HepG2 (cell line): ENCODE data around the gene CKAP5. TPM values are rescaled to one million over a fixed set of nuclear protein-coding genes. Genes with fewer than 3 reads are reported as not detected.

ENCODE experiments used
- EP300 ChIP-seq, 3 experiments: sonication (generic) in 1 of 3; formaldehyde crosslinking in 1 of 3; IDR thresholded peaks; 2 replicates each; pipeline versions ENCODE4 v1.5.1 to v1.6.1; 2011 to 2020; ENCODE audit warnings: low read depth in 2 of 3, low read length in 2 of 3, borderline replicate concordance in 1 of 3, improper control_type of control experiment in 1 of 3, mild to moderate bottlenecking in 1 of 3, missing genetic modification reagents in 1 of 3, moderate library complexity in 1 of 3
- MAFG ChIP-seq: sonication (generic); formaldehyde crosslinking; IDR thresholded peaks from 2 replicates; pipeline ENCODE4 v1.5.1; 2020; ENCODE audit warnings: mild to moderate bottlenecking, missing genetic modification reagents
- MTF2 ChIP-seq: sonication (generic); formaldehyde crosslinking; IDR thresholded peaks from 2 replicates; pipeline ENCODE4 v1.5.0; 2020; ENCODE audit warnings: missing genetic modification reagents, borderline replicate concordance
- MXI1 ChIP-seq: IDR thresholded peaks from 3 replicates; pipeline ENCODE4 v1.6.1; 2012; ENCODE audit warnings: low read depth, low read length, inconsistent platforms, borderline replicate concordance
- SALL1 ChIP-seq: sonication (generic); formaldehyde crosslinking; IDR thresholded peaks from 2 replicates; pipeline ENCODE4 v1.8.0; 2022; ENCODE audit warnings: mild to moderate bottlenecking, missing genetic modification reagents
- SMC3 ChIP-seq: IDR thresholded peaks from 2 replicates; pipeline ENCODE4 v1.6.1; 2011; ENCODE audit warnings: low read length, improper control_type of control experiment
- SP1 ChIP-seq, 2 experiments: fragments of 450-650 bp in 1 of 2; sonication (generic) in 1 of 2; formaldehyde crosslinking in 1 of 2; IDR thresholded peaks; 2 replicates each; pipeline versions ENCODE4 v1.4.0 to v1.6.1; 2016 to 2020; ENCODE audit warnings: missing genetic modification reagents in 1 of 2
- SUZ12 ChIP-seq: fragments of 150-350 bp; IDR thresholded peaks from 2 replicates; pipeline ENCODE4 v1.6.1; 2014; ENCODE audit warnings: low read depth, low read length
- TGIF2 ChIP-seq: IDR thresholded peaks from 2 replicates; pipeline ENCODE4 v1.6.1; 2016; ENCODE audit warnings: control low read depth, missing compliant biosample characterization
- ZBTB43 ChIP-seq: sonication (generic); formaldehyde crosslinking; conservative IDR thresholded peaks from 2 replicates; pipeline ENCODE4 v1.4.0; 2020; ENCODE audit warnings: missing genetic modification reagents
- ZBTB46 ChIP-seq: sonication (generic); formaldehyde crosslinking; IDR thresholded peaks from 2 replicates; pipeline ENCODE4 v1.4.0; 2020; ENCODE audit warnings: mild to moderate bottlenecking, missing genetic modification reagents, borderline replicate concordance
- ZHX1 ChIP-seq: sonication (generic); formaldehyde crosslinking; IDR thresholded peaks from 2 replicates; pipeline ENCODE4 v1.8.1; 2022; ENCODE audit warnings: low read depth, mild to moderate bottlenecking, missing genetic modification reagents
- ZHX2 ChIP-seq, 2 experiments: sonication (generic) in 1 of 2; formaldehyde crosslinking in 1 of 2; IDR thresholded peaks; 2 replicates each; pipeline versions ENCODE4 v1.6.1 to v1.9.0; 2014 to 2022; ENCODE audit warnings: antibody characterized with exemption in 1 of 2, borderline replicate concordance in 1 of 2, inconsistent platforms in 1 of 2, low read depth in 1 of 2, missing genetic modification reagents in 1 of 2
- ZNF552 ChIP-seq: sonication (generic); formaldehyde crosslinking; IDR thresholded peaks from 2 replicates; pipeline ENCODE4 v1.9.0; 2022; ENCODE audit warnings: missing genetic modification reagents, mild to moderate bottlenecking, borderline replicate concordance
- ZNF678 ChIP-seq: sonication (generic); formaldehyde crosslinking; IDR thresholded peaks from 2 replicates; pipeline ENCODE4 v1.4.0; 2020; ENCODE audit warnings: mild to moderate bottlenecking, missing genetic modification reagents
- polyA plus RNA-seq, 8 experiments: library from polyadenylated mRNA; depleted of rRNA in 3 of 8; stranded (reverse) in 7 of 8; unstranded in 1 of 8; fragments of >200 nt; fragmentation: Illumina TruSeq in 4 of 8; extraction: Trizol in 4 of 8; gene quantifications; 2 replicates each; pipeline versions ENCODE4 v1.2.1 to v1.2.3, GENCODE V29; 2011 to 2016; ENCODE audit warnings: low read depth in 4 of 8, missing spikeins in 1 of 8, mixed read lengths in 1 of 8; ENCODE audit not compliant: insufficient read depth in 1 of 8
- total RNA-seq, 5 experiments: library from RNA; depleted of rRNA; stranded (reverse); fragments of >200 nt; fragmentation: Illumina TruSeq; extraction: Trizol; gene quantifications; 2 replicates each; pipeline ENCODE4 v1.2.3, GENCODE V29; 2016; ENCODE audit warnings: low read depth in 1 of 5

CKAP5 gene
- total and polyA plus RNA-seq, 2 of the 13 experiments (the other 11 are each of a cell fraction or from before 2014, with no cell fraction given): 79.2 to 103 TPM

DNA sequence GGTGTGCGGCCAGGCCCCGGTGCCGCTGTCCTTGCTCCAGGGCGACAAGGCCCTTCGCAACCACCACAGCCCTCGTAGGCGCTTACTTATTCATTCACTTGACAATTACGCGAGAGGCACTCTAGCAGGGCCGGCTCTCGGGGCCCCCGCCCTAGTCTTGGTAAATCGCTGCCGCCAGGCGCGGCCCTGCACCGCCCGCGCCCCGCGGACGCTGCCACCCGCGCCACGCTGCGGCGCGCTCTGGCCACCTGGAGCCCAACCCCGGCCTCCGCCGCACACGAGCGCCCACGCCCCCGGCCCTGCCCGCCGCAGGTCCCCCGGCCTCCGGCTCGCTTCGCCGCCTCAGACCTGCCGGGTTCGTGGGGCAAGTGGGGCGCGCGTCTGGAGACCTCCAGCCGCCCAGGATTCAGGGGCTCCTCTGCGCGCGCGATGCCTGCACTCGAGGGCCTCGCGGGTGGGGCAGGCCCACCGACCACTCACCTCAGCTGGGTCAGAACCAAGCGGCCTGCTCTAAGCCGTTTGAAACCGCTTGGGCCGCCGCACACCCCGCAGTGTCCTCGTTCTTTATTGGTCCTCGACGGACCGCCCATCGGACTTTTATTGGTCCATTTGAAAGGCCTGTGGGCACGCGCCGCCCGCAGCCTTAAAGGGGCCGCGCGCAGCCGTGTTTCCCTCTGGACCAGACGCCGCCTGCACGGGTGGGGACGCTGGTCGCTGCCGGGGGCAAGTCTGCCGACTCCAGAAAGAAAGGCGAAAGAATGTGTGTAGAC, at the start of gene CKAP5 (continued):
- TF ChIP-seq ZHX2 (IDR thresholded peaks at IDR 0.05; ENCODE audit: low read depth) (no peak), ZHX2 (CRISPR knock-in tag; IDR thresholded peaks at IDR 0.05; ENCODE audit: borderline replicate concordance) (no peak), TGIF2 (CRISPR knock-in tag) (no peak), ZBTB46 (CRISPR knock-in tag) (no peak), SALL1 (CRISPR knock-in tag) (peak; percentile 57), ZHX1 (CRISPR knock-in tag) (peak; percentile 47; the same call in 1 of the 2 replicates), SUZ12 (no peak), ZNF552 (CRISPR knock-in tag) (no peak), SMC3 (no peak), MTF2 (CRISPR knock-in tag) (0 out of 2 replicates have a peak, but pooled peaks have one; percentile 57), ZBTB43 (CRISPR knock-in tag) (no peak), MXI1 (peak; percentile 79; the same call in 1 of the 3 replicates), MAFG (CRISPR knock-in tag) (no peak), EP300 (IDR thresholded peaks at IDR 0.05; ENCODE audit: low read depth in 2 of 2, low read length in 2 of 2) (0 out of 4 replicates have a peak, but pooled peaks of 1 of the 2 experiments have one; percentile 16), EP300 (CRISPR knock-in tag; IDR thresholded peaks at IDR 0.05; ENCODE audit: borderline replicate concordance) (no peak), SP1 (IDR thresholded peaks at IDR 0.05) (no peak), SP1 (CRISPR knock-in tag; IDR thresholded peaks at IDR 0.05) (peak; percentile 97), ZNF678 (no peak)
